SK-N-MC (cell line): ENCODE results near the gene PLEKHG2.

ENCODE experiments used
- DNase-seq: peaks from one replicate; pipeline ENCODE4 v3.0.0-alpha.2; 2011; ENCODE audit warnings: low read depth, low spot score
- H3K27ac ChIP-seq: fragments of 200-600 bp; sonication (generic); 2 replicates; pipeline ENCODE4 v1.5.1; 2016; ENCODE audit warnings: mixed run types
- H3K36me3 ChIP-seq: fragments of 200-600 bp; sonication (generic); 2 replicates; pipeline ENCODE4 v1.6.1; 2017; ENCODE audit warnings: antibody characterized with exemption, low read length, mixed read lengths; ENCODE audit not compliant: insufficient read depth
- H3K4me3 ChIP-seq: fragments of 200-600 bp; sonication (generic); 2 replicates; pipeline ENCODE4 v1.5.1; 2016
- H3K9ac ChIP-seq: fragments of 200-600 bp; sonication (generic); 2 replicates; pipeline ENCODE4 v1.8.0; 2017; ENCODE audit warnings: mixed run types, mixed read lengths; ENCODE audit not compliant: insufficient read length
- H3K9me3 ChIP-seq: fragments of 200-600 bp; sonication (generic); 2 replicates; pipeline ENCODE4 v1.6.1; 2017; ENCODE audit warnings: low read depth, mild to moderate bottlenecking, antibody characterized with exemption, low read length, moderate library complexity, mixed read lengths
- EZH2 ChIP-seq: fragments of 200-600 bp; sonication (generic); IDR thresholded peaks from one replicate; pipeline ENCODE4 v1.6.1; 2017; ENCODE audit warnings: antibody characterized with exemption
- FOXP2 ChIP-seq: optimal IDR thresholded peaks from 2 replicates; pipeline ENCODE3; 2011; ENCODE audit warnings: mild to moderate bottlenecking, moderate library complexity; ENCODE audit not compliant: insufficient read depth; ENCODE audit errors: extremely low read length, control extremely low read depth
- POLR2AphosphoS5 ChIP-seq: IDR thresholded peaks from 2 replicates; pipeline ENCODE4 v1.6.1; 2012; ENCODE audit warnings: mild to moderate bottlenecking, low read depth, low read length, borderline replicate concordance

The PLEKHG2 gene

DNA sequence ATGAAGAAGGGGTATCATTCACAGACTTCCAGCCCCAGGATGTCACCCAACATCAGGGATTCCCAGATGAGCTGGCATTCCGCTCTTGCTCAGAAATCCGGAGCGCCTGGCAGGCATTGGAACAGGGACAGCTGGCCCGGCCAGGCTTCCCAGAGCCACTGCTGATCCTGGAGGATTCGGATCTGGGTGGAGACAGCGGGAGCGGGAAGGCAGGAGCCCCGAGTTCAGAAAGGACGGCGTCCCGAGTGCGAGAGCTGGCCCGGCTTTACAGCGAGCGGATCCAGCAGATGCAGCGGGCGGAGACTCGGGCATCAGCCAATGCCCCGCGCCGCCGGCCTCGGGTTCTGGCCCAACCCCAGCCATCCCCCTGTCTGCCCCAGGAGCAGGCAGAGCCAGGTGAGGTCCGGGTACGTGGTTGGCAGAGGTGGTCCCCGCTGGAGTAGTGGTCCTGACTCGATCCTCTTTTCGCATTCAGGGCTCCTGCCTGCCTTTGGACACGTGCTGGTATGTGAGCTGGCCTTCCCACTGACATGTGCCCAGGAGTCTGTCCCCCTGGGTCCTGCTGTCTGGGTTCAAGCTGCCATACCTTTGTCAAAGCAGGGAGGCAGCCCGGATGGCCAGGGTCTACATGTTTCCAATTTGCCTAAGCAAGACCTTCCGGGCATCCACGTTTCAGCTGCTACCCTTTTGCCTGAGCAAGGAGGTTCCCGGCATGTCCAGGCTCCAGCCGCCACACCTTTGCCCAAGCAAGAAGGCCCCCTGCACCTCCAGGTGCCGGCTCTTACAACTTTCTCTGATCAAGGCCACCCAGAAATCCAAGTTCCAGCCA is 11.0 kb downstream of the PLEKHG2 start:
- DNase-seq = no peak
- H3K9me3 ChIP-seq = no peaks in the 10 kb centered on the region
- H3K27ac ChIP-seq = no peak overlapping the region
- H3K36me3 ChIP-seq = peaks cover 26% of the 10 kb centered on the region
- TF ChIP-seq POLR2AphosphoS5 (no peak), EZH2 (no peak), FOXP2 (no peak)
- no peak overlapping the region for H3K9ac ChIP-seq
- no peak overlapping the region for H3K4me3 ChIP-seq

- DNase-seq = no peak
- Histone ChIP-seq H3K27ac (0 out of 2 replicates have a peak overlapping the region, but pooled peaks have one; percentile 9), H3K4me3 (no peak overlapping the region), H3K9ac (no peak overlapping the region), H3K36me3 (peaks cover 19% of the 10 kb centered on the region; the same call in 1 of the 2 replicates), H3K9me3 (no peaks in the 10 kb centered on the region)
- no peak for TF ChIP-seq EZH2
- no peak for TF ChIP-seq FOXP2
- no peak for TF ChIP-seq POLR2AphosphoS5
Observed at GRCh38 chr19:39424934-39425333, 12.5 kb downstream of the PLEKHG2 start.

DNA sequence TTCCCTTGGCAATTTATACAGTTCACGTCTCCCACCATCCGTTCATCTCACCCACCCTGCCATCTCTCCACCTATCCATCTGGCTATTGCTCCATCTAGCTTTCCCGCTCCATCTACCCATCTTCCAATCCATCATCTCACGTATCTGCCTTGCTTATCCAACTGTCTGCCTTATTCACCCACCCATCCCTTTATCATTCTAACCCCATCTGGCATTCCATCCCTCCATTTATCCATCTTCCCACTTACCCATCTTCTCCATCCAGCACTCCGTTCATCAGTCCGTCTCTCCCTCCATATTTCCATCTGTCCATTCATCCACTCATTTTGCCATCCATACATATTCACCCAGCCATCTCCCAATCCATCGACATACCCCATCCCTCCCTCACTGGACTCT is 13.3 kb downstream of the PLEKHG2 start:
- Histone ChIP-seq H3K4me3 (no peak overlapping the region), H3K27ac (0 out of 2 replicates have a peak overlapping the region, but pooled peaks have one; percentile 9), H3K9me3 (no peaks in the 10 kb centered on the region), H3K36me3 (peaks cover 13% of the 10 kb centered on the region; the same call in 1 of the 2 replicates), H3K9ac (no peak overlapping the region)
- TF ChIP-seq POLR2AphosphoS5 = no peak; the same call in 1 of the 2 replicates
- no peak for TF ChIP-seq FOXP2
- TF ChIP-seq EZH2 = no peak
- no peak for DNase-seq

DNA sequence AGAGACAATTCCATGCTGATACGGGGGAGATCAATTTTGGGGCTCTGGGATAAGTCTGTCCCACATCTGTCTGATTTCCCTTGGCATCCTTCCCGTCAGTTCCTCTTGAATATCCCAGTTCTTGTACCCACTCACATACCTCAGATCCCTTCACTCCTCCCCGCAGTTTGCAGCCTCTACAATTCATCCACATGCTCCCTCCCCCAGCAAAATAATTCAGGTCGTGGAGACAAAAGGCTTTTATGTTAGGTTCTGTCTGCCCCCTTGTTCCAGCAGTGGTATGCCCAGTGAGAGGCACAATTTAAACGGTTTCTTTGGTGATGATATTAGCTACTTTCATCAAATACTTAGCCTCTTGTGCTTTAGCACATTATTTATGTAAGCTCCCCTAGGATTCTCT is 13.7 kb downstream of the PLEKHG2 start:
- DNase-seq = no peak
- H3K4me3 ChIP-seq = no peak overlapping the region
- TF ChIP-seq EZH2 = no peak
- TF ChIP-seq POLR2AphosphoS5 = no peak
- no peak for TF ChIP-seq FOXP2

GRCh38 chr19:39427707-39428106 is 15.2 kb downstream of the PLEKHG2 start:
- no peak overlapping the region for H3K4me3 ChIP-seq
- DNase-seq = no peak
- no peak overlapping the region for H3K9ac ChIP-seq
- no peaks in the 10 kb centered on the region for H3K9me3 ChIP-seq
- peaks cover 14% of the 10 kb centered on the region for H3K36me3 ChIP-seq
- H3K27ac ChIP-seq = no peak overlapping the region
- TF ChIP-seq EZH2 (no peak), FOXP2 (no peak), POLR2AphosphoS5 (no peak)

More for the DNA sequence above, 13.7 kb downstream of the PLEKHG2 start:
- Histone ChIP-seq H3K9ac (no peak overlapping the region), H3K27ac (peak overlapping the region; percentile 42), H3K36me3 (peaks cover 12% of the 10 kb centered on the region; the same call in 1 of the 2 replicates), H3K9me3 (no peaks in the 10 kb centered on the region)

DNA sequence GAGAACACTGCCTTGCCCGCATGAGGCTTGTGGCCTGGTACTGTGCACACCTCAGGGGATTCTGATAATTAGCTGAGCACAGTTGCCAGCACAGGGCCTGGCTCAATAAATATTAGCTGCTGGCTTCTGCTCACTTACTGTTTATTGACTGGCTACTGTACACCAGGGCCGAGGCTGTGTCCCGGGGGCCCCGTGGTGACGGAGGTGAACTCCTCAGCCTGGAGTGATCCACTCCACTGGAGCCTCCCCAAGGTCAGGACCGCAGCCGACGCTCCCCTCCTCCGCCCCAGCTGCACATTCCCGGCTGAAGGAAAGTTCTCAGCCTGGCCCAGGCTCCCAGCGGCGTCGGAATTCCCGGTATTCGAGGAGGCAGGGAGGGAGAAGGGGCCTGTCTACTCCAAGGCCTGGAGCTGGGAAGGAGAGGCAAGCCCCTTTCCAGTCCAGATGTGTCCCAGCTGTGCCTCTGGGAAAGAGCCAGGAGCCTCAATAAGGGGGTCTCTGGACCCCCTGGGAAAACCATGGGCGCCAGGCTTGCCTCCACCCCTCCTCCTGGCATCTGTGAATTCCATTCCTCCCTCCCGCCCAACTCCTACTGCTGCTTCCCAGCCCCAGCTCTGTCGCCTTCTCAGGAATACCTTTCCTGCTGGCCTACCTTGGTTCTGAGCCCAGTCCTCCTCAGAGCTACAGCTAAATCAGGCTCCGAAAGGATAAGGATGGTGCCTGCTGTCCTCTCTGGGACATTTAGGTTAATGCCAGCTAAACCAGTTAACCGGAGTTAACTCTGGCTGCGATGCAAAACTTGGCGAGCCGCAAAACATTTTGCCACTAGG is 16.0 kb downstream of the PLEKHG2 start:
- Histone ChIP-seq H3K9ac (no peak overlapping the region), H3K4me3 (peak overlapping the region; percentile 45)

DNA sequence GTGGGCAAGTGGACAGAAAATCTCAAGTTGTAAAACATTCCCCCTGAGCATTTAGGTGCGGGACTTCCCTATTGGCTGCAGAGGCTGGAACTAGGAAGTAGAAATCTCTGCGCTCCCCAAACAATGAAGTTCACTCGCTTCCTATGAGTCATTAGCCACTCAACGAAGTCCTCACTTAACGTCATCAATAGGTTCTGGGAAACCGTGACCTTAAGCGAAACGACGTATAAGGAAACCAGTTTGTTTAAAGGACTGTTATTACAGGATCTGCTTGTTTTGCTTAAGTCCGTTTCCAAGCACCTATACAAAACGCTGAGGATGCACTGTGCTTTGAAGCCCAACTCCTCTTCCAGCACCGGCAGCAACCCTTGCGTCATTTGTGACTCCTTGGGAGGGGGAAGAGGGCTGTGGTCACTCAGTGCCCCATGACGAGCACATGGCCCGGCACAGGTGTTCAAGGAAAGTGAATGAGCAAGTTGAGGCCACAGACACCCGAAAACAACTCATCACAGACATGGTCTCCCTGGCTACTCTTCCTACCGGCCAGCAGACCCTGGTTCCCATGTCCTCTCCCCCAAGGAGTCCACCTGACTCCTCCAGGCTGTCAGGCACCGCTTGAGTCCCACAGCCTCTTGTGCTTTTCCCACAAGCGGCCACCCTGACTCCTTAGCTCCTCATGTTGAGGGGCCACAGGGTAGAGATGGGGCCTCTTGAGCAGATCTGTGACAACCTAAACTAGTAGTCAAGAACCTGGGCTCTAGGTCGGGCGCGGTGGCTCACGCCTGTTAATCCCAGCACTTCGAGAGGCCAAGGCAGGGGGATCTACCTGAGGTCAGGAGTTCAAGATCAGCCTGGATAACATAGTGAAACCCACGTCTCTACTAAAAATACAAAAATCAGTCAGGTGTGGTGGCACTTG is 18.5 kb downstream of the PLEKHG2 start:
- TF ChIP-seq POLR2AphosphoS5 (peak; percentile 54; the same call in 1 of the 2 replicates), EZH2 (no peak)
- Histone ChIP-seq H3K4me3 (no peak overlapping the region), H3K9me3 (no peaks in the 10 kb centered on the region), H3K27ac (peak overlapping the region; percentile 60; the same call in 1 of the 2 replicates), H3K9ac (no peak overlapping the region), H3K36me3 (peaks cover 36% of the 10 kb centered on the region)
- no peak for DNase-seq

More for the DNA sequence above, 16.0 kb downstream of the PLEKHG2 start:
- no peaks in the 10 kb centered on the region for H3K9me3 ChIP-seq
- TF ChIP-seq POLR2AphosphoS5 (no peak), EZH2 (no peak)
- peak overlapping the region; percentile 85 for H3K27ac ChIP-seq
- no peak for DNase-seq
- H3K36me3 ChIP-seq = peaks cover 16% of the 10 kb centered on the region
